ENCODE measurements around the gene ARHGAP10.

The ARHGAP10 gene

DNA sequence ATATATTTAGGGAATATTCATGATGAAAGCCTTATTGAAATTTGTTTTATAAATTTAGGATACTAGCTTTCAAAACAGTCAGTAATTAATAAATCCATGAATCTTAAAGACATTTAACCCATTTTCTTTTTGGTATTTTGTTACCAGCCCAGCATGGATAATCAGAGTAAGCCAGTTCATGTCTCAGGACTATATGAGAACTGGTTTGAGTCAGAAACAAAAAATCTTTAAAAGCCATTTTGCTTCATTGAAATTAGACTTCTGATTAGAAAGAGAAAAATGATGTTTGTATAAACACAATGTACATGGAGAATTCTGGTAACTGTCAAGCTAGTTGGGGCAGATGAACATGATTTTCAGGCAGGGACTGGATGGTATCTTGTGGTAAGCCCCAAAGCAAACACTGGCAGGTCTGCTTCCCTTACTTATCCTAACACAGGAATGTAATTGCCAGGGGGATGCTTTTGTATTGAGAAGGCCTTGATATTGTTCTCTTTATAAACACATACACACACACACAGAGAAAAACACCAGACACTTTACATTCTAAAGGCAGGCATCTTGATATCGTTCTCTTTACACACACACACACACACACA is 9.4 kb downstream of the ARHGAP10 start:
- TF ChIP-seq, protein P1, sequence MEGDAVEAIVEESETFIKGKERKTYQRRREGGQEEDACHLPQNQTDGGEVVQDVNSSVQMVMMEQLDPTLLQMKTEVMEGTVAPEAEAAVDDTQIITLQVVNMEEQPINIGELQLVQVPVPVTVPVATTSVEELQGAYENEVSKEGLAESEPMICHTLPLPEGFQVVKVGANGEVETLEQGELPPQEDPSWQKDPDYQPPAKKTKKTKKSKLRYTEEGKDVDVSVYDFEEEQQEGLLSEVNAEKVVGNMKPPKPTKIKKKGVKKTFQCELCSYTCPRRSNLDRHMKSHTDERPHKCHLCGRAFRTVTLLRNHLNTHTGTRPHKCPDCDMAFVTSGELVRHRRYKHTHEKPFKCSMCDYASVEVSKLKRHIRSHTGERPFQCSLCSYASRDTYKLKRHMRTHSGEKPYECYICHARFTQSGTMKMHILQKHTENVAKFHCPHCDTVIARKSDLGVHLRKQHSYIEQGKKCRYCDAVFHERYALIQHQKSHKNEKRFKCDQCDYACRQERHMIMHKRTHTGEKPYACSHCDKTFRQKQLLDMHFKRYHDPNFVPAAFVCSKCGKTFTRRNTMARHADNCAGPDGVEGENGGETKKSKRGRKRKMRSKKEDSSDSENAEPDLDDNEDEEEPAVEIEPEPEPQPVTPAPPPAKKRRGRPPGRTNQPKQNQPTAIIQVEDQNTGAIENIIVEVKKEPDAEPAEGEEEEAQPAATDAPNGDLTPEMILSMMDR (IDR thresholded peaks at IDR 0.05; ENCODE audit: low read depth, low read length) = no peak

DNA sequence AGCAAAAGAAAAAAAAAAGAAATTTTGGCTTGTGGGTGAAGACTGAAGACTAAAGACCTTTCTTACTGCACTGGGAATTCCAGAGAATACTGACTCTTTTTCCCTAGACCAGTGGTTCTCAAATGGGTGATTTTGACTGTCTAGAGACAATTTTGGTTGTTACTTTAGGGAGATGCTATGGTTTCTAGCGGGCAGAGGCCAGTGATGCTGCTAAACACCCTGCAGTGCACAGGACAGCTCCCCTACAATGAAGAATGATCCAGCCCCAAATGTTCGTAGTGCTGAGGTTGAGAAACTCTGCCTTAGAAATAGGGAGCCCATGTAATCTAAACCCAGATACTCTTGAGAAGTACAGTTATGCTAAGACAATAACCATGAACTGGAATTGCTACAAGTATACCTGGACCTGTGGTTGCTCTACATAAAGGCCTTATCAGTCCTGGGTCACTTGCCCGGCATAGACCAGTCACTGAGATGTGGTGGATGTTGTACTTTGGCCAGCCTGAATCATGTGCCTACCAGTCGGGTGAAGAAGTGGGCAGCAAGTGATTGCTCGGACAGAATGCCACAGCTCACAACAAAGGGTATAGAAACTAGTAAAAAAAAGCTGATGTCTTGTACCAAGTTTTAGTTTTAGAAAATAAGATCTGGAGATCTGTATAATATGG is 16.0 kb downstream of the ARHGAP10 start:
- TF ChIP-seq, protein P1 (IDR thresholded peaks at IDR 0.05; ENCODE audit: low read depth, low read length) = no peak
- no peak overlapping the region for H3K4me3 ChIP-seq (ENCODE audit: low read depth, low read length)

More for the DNA sequence above, 9.4 kb downstream of the ARHGAP10 start:
- H3K4me3 ChIP-seq (ENCODE audit: low read depth, low read length) = no peak overlapping the region

DNA sequence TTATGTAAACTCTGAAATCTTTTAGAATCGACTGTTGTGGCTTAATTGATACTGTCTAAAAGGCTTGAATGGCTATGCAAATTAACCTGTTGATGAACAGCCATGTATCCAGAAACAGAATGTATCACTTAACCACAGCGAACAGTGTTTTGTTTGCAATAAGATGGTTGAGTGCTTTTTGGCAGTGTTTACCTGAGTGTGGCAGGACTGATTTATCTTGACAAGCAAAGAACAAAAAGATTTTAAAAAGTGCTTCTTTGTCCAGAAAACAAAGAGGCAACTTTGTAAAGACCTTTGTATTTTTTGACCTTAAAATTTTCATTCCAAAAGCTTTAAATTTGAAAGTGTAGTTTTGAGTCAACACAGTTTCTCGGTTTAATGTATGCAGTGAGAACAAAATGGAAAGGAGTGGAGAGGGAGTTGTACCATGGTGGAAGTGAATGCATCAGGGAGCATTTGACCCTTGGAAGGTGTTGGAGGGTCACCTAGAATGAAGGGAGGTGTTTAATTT is 18.0 kb downstream of the ARHGAP10 start:
- TF ChIP-seq, protein P1 (IDR thresholded peaks at IDR 0.05; ENCODE audit: low read depth, low read length) = no peak
- no peak overlapping the region for H3K4me3 ChIP-seq (ENCODE audit: low read depth, low read length)

DNA sequence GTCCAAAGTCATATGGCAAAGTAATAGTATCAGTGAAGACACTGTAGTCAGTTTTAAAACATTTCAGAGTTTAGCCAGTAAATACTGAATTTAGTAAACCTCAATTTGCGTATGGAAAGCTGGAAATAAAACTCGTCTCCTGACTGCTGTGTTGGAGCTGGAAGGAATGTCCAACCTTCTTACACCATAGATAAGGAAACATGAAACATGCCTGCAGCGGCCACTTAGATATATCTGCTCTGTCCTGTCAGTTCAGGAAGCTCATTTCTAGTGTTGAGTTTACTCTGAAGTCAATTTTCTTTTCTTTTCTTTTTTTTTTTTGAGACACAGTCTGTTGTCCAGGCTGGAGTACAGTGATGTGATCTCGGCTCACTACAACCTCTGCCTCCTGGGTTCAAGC is 21.2 kb downstream of the ARHGAP10 start:
- H3K4me3 ChIP-seq (ENCODE audit: low read depth, low read length) = no peak overlapping the region

DNA sequence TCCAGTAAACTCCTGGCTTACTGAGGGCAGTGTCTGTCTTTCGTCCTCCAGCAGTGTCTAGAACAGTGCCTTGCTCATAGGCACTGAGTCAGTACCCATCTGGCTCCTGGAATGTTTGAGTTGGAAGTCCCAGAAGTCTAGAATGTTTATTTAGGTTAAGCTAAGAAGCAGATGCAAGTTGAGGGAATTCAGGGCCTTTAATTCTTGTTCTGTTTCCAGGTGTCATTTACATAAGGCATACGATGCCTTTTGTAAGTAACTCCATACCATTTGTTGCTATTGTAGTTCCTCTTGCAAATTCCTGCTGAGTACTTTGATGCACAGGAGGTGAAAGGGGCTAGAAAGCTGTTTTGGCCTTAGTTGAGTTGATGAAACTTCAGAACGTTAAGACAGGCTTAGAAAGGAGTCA is 22.2 kb downstream of the ARHGAP10 start:
- TF ChIP-seq, protein P1 (IDR thresholded peaks at IDR 0.05; ENCODE audit: low read depth, low read length) = no peak
- no peak overlapping the region for H3K4me3 ChIP-seq (ENCODE audit: low read depth, low read length)

More for the DNA sequence above, 21.2 kb downstream of the ARHGAP10 start:
- TF ChIP-seq, protein P1 (IDR thresholded peaks at IDR 0.05; ENCODE audit: low read depth, low read length) = no peak

DNA sequence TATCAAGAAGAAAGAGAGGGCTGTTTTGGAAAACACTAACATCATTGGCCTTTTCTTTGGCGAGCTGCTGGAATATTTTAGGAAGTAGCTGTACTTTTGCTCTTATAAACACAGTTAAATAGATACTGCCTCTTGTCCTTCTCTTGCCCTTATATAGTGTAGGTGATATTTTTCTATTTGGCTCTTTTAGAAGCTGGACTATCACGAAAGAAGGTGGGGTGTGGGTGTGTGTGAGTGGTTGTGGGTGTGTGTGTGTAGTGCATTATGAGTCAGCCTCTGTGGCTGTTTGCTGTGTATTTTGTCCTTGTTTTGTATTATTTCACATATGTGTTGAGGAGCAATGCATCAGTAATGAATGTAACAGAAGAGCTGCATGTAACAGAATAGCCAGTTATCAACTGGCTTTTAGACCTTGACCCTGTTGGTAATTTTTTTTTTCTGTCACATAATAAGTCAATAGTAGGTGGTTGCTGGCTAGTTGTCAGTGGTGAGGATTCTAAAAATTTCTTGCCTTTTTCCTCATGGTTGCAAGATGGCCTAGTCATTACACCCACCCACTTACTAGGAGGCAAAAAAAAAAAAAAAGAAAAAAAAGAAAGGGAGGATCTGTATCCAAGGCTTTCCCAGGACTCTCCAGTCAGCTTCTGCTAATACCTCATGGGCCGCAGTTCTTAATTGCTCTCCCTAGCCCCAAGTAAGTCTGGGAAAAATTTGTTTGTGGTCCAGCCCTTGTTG is 23.8 kb downstream of the ARHGAP10 start:
- 0 out of 2 replicates have a peak overlapping the region, but pooled peaks have one; percentile 16 for H3K4me3 ChIP-seq (ENCODE audit: low read depth, low read length)
- TF ChIP-seq, protein P1 (IDR thresholded peaks at IDR 0.05; ENCODE audit: low read depth, low read length) = no peak
